Suprapubic skin (tissue), 4 donors: Measurements from ENCODE around the gene ZC2HC1B. TPM values are rescaled to one million over a fixed set of nuclear protein-coding genes. Genes with fewer than 3 reads are reported as not detected.

Experiments
- DNase-seq, 2 donors: peaks; one replicate each; pipeline ENCODE4 v3.0.0-alpha.2; 2019; ENCODE audit warnings: low spot score in 2 of 2
- H3K27ac ChIP-seq: fragments of 200-600 bp; sonication (generic); one replicate; pipeline ENCODE4 v1.5.1; 2019
- H3K27me3 ChIP-seq: fragments of 200-600 bp; sonication (generic); one replicate; pipeline ENCODE4 v1.5.1; 2019
- H3K36me3 ChIP-seq: fragments of 200-600 bp; sonication (generic); one replicate; pipeline ENCODE4 v1.5.1; 2019
- H3K4me1 ChIP-seq: fragments of 200-600 bp; sonication (generic); one replicate; pipeline ENCODE4 v1.5.1; 2019
- H3K4me3 ChIP-seq: fragments of 200-600 bp; sonication (generic); one replicate; pipeline ENCODE4 v1.5.1; 2019; ENCODE audit warnings: mild to moderate bottlenecking
- H3K9me3 ChIP-seq: fragments of 200-600 bp; sonication (generic); one replicate; pipeline ENCODE4 v1.5.1; 2019
- EP300 ChIP-seq: sonication (generic); formaldehyde crosslinking; IDR thresholded peaks from one replicate; pipeline ENCODE4 v1.6.1; 2017; ENCODE audit warnings: antibody characterized with exemption
- POLR2A ChIP-seq, 2 donors: fragments of 450-650 bp; IDR thresholded peaks; one replicate each; pipeline ENCODE4 v1.6.1; 2017; ENCODE audit warnings: antibody characterized with exemption in 2 of 2, mild to moderate bottlenecking in 2 of 2, moderate library complexity in 2 of 2
- POLR2AphosphoS5 ChIP-seq, 3 donors: sonication (generic); formaldehyde crosslinking; IDR thresholded peaks; one replicate each; pipeline ENCODE4 v1.6.1; 2017; ENCODE audit warnings: antibody characterized with exemption in 3 of 3
- WGBS: methylation state at CpG from one replicate; pipeline ENCODE4 v1.1.5; 2018; 5-methylcytosine and 5-hydroxymethylcytosine counted together
- total RNA-seq, 4 donors: library from RNA; depleted of rRNA; stranded (reverse); fragments of >200 nt; gene quantifications; one replicate each; pipeline ENCODE4 v1.1.0, GENCODE V29; 2016
- TF ChIP-seq, protein P1 (sequence below), 2 donors: fragments of 200-600 bp in 1 of 2; fragments of 450-650 bp in 1 of 2; sonication (generic) in 1 of 2; IDR thresholded peaks; one replicate each; pipeline ENCODE4 v1.5.1; 2016 to 2019; ENCODE audit warnings: antibody characterized with exemption in 2 of 2, mild to moderate bottlenecking in 1 of 2, moderate library complexity in 1 of 2

Gene ZC2HC1B
- total RNA-seq, 4 donors from 2014 or later = not detected

DNA sequence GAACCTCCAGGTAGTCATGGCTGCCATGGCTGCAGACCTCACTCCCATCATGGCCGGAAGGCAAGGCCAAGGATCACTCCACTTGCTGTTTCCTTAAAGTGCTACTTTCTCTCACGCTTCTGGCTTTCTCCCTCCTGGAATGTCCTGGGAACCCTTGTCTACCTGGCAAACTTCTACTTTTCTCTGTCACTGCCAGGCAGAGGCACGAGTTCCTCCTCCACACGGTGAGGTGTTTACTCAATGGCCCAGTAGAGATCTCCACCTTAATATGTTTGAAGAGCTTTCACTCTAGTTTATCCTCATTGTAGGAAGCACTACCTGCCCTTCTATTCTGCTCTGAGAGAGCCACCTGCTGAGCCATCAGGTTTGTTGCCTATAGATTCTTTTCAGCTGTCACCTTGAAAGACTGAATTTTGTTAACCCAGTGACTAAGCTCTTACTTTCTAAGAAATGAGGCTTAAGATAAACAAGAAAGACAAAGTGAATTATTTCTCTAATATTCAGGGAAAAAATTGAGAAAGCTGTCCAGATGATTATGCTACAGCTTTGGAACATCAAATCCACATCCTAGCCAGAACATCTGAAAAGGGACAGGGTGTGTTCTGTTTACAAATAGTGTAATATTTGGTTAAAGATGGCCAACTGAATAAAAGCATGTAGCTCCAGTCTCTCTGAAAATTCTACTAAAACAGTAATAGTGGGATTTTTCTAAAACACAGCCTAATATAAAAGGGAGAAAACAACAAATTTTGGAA is 88.8 kb downstream of the ZC2HC1B start:
- TF ChIP-seq POLR2AphosphoS5 (IDR thresholded peaks at IDR 0.05) = no peak
- TF ChIP-seq POLR2A (IDR thresholded peaks at IDR 0.05) = no peak
- TF ChIP-seq, protein P1, sequence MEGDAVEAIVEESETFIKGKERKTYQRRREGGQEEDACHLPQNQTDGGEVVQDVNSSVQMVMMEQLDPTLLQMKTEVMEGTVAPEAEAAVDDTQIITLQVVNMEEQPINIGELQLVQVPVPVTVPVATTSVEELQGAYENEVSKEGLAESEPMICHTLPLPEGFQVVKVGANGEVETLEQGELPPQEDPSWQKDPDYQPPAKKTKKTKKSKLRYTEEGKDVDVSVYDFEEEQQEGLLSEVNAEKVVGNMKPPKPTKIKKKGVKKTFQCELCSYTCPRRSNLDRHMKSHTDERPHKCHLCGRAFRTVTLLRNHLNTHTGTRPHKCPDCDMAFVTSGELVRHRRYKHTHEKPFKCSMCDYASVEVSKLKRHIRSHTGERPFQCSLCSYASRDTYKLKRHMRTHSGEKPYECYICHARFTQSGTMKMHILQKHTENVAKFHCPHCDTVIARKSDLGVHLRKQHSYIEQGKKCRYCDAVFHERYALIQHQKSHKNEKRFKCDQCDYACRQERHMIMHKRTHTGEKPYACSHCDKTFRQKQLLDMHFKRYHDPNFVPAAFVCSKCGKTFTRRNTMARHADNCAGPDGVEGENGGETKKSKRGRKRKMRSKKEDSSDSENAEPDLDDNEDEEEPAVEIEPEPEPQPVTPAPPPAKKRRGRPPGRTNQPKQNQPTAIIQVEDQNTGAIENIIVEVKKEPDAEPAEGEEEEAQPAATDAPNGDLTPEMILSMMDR (IDR thresholded peaks at IDR 0.05) = no peak
- TF ChIP-seq EP300 = no peak
- 93% methylated on average over 4 of the region's 4 CpGs for WGBS
- DNase-seq = no peak
- Histone ChIP-seq H3K27ac (no peak overlapping the region), H3K4me1 (no peaks in the 10 kb centered on the region), H3K9me3 (no peaks in the 10 kb centered on the region), H3K4me3 (no peak overlapping the region), H3K27me3 (no peaks in the 10 kb centered on the region), H3K36me3 (peaks cover 4% of the 10 kb centered on the region)

- no peak overlapping the region for H3K4me3 ChIP-seq
- H3K27ac ChIP-seq = no peak overlapping the region
- 90% methylated on average over 4 of the region's 4 CpGs for WGBS
- no peaks in the 10 kb centered on the region for H3K27me3 ChIP-seq
- no peaks in the 10 kb centered on the region for H3K36me3 ChIP-seq
- TF ChIP-seq EP300 (no peak), POLR2AphosphoS5 (IDR thresholded peaks at IDR 0.05) (no peak), POLR2A (IDR thresholded peaks at IDR 0.05) (no peak)
- TF ChIP-seq, protein P1 (IDR thresholded peaks at IDR 0.05) = no peak
- no peaks in the 10 kb centered on the region for H3K4me1 ChIP-seq
- no peak for DNase-seq
- no peaks in the 10 kb centered on the region for H3K9me3 ChIP-seq
These were observed 89.6 kb downstream of the ZC2HC1B start for GRCh38 chr6:143953922-143954321.

DNA sequence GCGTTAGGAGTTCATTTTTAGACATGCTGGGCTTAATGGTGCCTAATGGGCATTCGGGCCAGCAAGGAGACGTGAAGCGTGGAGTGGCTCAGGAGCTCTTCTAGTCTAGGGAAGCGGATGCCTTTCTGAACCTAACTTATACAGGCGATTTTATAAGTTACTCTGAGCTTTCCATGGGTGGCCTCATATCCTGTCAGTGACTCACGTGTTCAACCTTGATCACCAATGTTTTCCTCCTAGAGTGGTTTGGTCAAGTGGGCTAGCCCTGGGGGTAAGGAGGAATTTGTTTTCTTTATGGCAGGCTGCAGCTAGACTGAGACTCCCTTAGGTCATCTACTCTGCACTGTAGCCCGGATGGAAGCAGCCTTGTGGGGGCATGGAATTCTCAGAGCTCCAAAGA is 91.7 kb downstream of the ZC2HC1B start:
- DNase-seq = no peak
- no peaks in the 10 kb centered on the region for H3K36me3 ChIP-seq
- no peaks in the 10 kb centered on the region for H3K4me1 ChIP-seq
- WGBS = 96% methylated on average over 8 of the region's 8 CpGs
- H3K27ac ChIP-seq = no peak overlapping the region
- no peaks in the 10 kb centered on the region for H3K9me3 ChIP-seq
- H3K4me3 ChIP-seq = no peak overlapping the region
- no peaks in the 10 kb centered on the region for H3K27me3 ChIP-seq
- no peak for TF ChIP-seq POLR2A (IDR thresholded peaks at IDR 0.05)
- TF ChIP-seq, protein P1 (IDR thresholded peaks at IDR 0.05) = no peak
- TF ChIP-seq POLR2AphosphoS5 (IDR thresholded peaks at IDR 0.05) = no peak
- TF ChIP-seq EP300 = no peak

- Histone ChIP-seq H3K27me3 (no peaks in the 10 kb centered on the region), H3K4me3 (no peak overlapping the region), H3K27ac (no peak overlapping the region), H3K36me3 (no peaks in the 10 kb centered on the region), H3K4me1 (peaks cover 5% of the 10 kb centered on the region), H3K9me3 (no peaks in the 10 kb centered on the region)
- no peak for DNase-seq
- 78% methylated on average over 4 of the region's 4 CpGs for WGBS
- TF ChIP-seq POLR2A (IDR thresholded peaks at IDR 0.05) (no peak), EP300 (no peak), POLR2AphosphoS5 (IDR thresholded peaks at IDR 0.05) (no peak)
- TF ChIP-seq, protein P1 (IDR thresholded peaks at IDR 0.05) = no peak
These were observed 93.5 kb downstream of the ZC2HC1B start for GRCh38 chr6:143957679-143958274.

GRCh38 chr6:143958839-143959399 is 94.6 kb downstream of the ZC2HC1B start:
- Histone ChIP-seq H3K4me1 (peaks cover 10% of the 10 kb centered on the region), H3K4me3 (no peak overlapping the region), H3K27me3 (no peaks in the 10 kb centered on the region), H3K27ac (no peak overlapping the region), H3K36me3 (no peaks in the 10 kb centered on the region), H3K9me3 (no peaks in the 10 kb centered on the region)
- WGBS = 77% methylated on average over 11 of the region's 11 CpGs
- no peak for DNase-seq
- TF ChIP-seq POLR2AphosphoS5 (IDR thresholded peaks at IDR 0.05) = no peak
- TF ChIP-seq EP300 = no peak
- TF ChIP-seq POLR2A (IDR thresholded peaks at IDR 0.05) = no peak
- TF ChIP-seq, protein P1 (IDR thresholded peaks at IDR 0.05) = no peak
